H1 (cell line): ENCODE measurements around the gene CTRL. TPM values are rescaled to one million over a fixed set of nuclear protein-coding genes. Genes with fewer than 3 reads are reported as not detected.

Experiments used
- CTCF ChIA-PET: fragments of 300-600 bp; sonication (Branson Sonifier 250); formaldehyde crosslinking; loops from one replicate; lab custom pipeline; 2021; ENCODE audit not compliant: partially characterized antibody; lab: Charles Lee
- POLR2A ChIA-PET: fragments of 300-600 bp; sonication (Branson Sonifier 250); formaldehyde crosslinking; loops from one replicate; lab custom pipeline; 2021; ENCODE audit warnings: inconsistent platforms; ENCODE audit not compliant: partially characterized antibody; lab: Charles Lee
- DNase-seq, 2 experiments: peaks; one replicate each; pipeline versions ENCODE4 v3.0.0 to v3.0.0-alpha.2; 2010 to 2022; ENCODE audit warnings: low spot score in 2 of 2, low read depth in 1 of 2, mixed read lengths in 1 of 2
- FAIRE-seq: peaks from 2 replicates; lab custom pipeline; 2011; peaks lifted over from hg19 to GRCh38; lab: Jason Lieb, UNC
- H2AFZ ChIP-seq: 2 replicates; pipeline ENCODE4 v1.8.1; 2012; ENCODE audit warnings: low read length, inconsistent platforms
- H2AK5ac ChIP-seq: 2 replicates; pipeline ENCODE4 v1.6.1; 2013; ENCODE audit warnings: low read depth, low read length
- H2BK120ac ChIP-seq: replicated peaks from 2 replicates; pipeline ENCODE3; 2013; ENCODE audit warnings: low read depth, low read length, inconsistent platforms
- H2BK12ac ChIP-seq: 2 replicates; pipeline ENCODE4 v1.6.1; 2013; ENCODE audit warnings: low read depth, low read length
- H2BK15ac ChIP-seq: 2 replicates; pipeline ENCODE4 v1.6.1; 2013; ENCODE audit warnings: low read length
- H2BK20ac ChIP-seq: 2 replicates; pipeline ENCODE4 v1.6.1; 2013; ENCODE audit warnings: low read length
- H2BK5ac ChIP-seq: 2 replicates; pipeline ENCODE4 v1.6.1; 2013; ENCODE audit warnings: low read depth, low read length
- H3K14ac ChIP-seq: 2 replicates; pipeline ENCODE4 v1.6.1; 2013; ENCODE audit warnings: inconsistent platforms; ENCODE audit not compliant: insufficient read length
- H3K18ac ChIP-seq: 2 replicates; pipeline ENCODE4 v1.6.1; 2013; ENCODE audit warnings: low read length; ENCODE audit errors: extremely low read depth
- H3K23ac ChIP-seq: 2 replicates; pipeline ENCODE4 v1.6.1; 2013; ENCODE audit warnings: inconsistent platforms; ENCODE audit not compliant: insufficient read length
- H3K23me2 ChIP-seq: 2 replicates; pipeline ENCODE4 v1.6.1; 2013; ENCODE audit warnings: low read depth, low read length
- H3K27ac ChIP-seq: 2 replicates; pipeline ENCODE4 v1.6.1; 2011; ENCODE audit warnings: low read depth, low read length, inconsistent platforms
- H3K27me3 ChIP-seq, 4 experiments: replicated peaks in 1 of 4; 1 replicate in 1 of 4; 2 replicates in 3 of 4; pipeline versions ENCODE4 v1.6.1 to v1.8.1; 2011 to 2013; ENCODE audit warnings: low read length in 3 of 4, mild to moderate bottlenecking in 3 of 4, inconsistent platforms in 2 of 4, mixed read lengths in 2 of 4, moderate library complexity in 1 of 4; ENCODE audit not compliant: control insufficient read depth in 3 of 4, insufficient read depth in 3 of 4; ENCODE audit errors: extremely low read depth in 1 of 4
- H3K36me3 ChIP-seq, 4 experiments: 2 replicates each; pipeline versions ENCODE4 v1.6.1 to v1.8.1; 2011 to 2013; ENCODE audit warnings: mild to moderate bottlenecking in 4 of 4, low read length in 3 of 4, moderate library complexity in 2 of 4, control low read depth in 1 of 4, inconsistent platforms in 1 of 4; ENCODE audit not compliant: insufficient read depth in 4 of 4, control insufficient read depth in 2 of 4
- H3K4ac ChIP-seq: replicated peaks from 2 replicates; pipeline ENCODE3; 2013; ENCODE audit warnings: low read length, low read depth, mixed read lengths, inconsistent platforms; ENCODE audit not compliant: insufficient read length
- H3K4me1 ChIP-seq, 4 experiments: replicated peaks in 1 of 4; 1 replicate in 1 of 4; 2 replicates in 3 of 4; pipeline versions ENCODE4 v1.6.1 to v1.8.1; 2011 to 2013; ENCODE audit warnings: low read length in 3 of 4, inconsistent platforms in 2 of 4, mixed read lengths in 1 of 4; ENCODE audit not compliant: insufficient read depth in 4 of 4, control insufficient read depth in 3 of 4
- H3K4me2 ChIP-seq, 2 experiments: 2 replicates each; pipeline versions ENCODE4 v1.6.1 to v1.8.1; 2011 to 2013; ENCODE audit warnings: low read depth in 2 of 2, low read length in 2 of 2, control low read depth in 1 of 2, inconsistent platforms in 1 of 2, mild to moderate bottlenecking in 1 of 2; ENCODE audit not compliant: insufficient read depth in 1 of 2
- H3K4me3 ChIP-seq, 4 experiments: fragments of 200-600, 300-600 bp in 1 of 4; sonication (generic), shearing (Covaris generic), sonication (Bioruptor Twin) in 1 of 4; 2 replicates each; pipeline versions ENCODE4 v1.5.1 to v1.8.1; 2011 to 2016; ENCODE audit warnings: low read length in 4 of 4, low read depth in 3 of 4, control low read depth in 2 of 4, inconsistent platforms in 2 of 4, mild to moderate bottlenecking in 2 of 4, mixed read lengths in 1 of 4, moderate library complexity in 1 of 4; ENCODE audit not compliant: insufficient read depth in 2 of 4; ENCODE audit errors: extremely low read depth in 1 of 4
- H3K56ac ChIP-seq: replicated peaks from 2 replicates; pipeline ENCODE3; 2013; ENCODE audit warnings: low read depth, mild to moderate bottlenecking, mixed read lengths, low read length, inconsistent platforms; ENCODE audit not compliant: insufficient read length
- H3K79me1 ChIP-seq: 2 replicates; pipeline ENCODE4 v1.6.1; 2013; ENCODE audit warnings: low read depth, low read length, control low read depth
- H3K79me2 ChIP-seq, 2 experiments: 2 replicates each; pipeline versions ENCODE4 v1.6.1 to v1.8.1; 2012 to 2013; ENCODE audit warnings: low read length in 2 of 2, mild to moderate bottlenecking in 2 of 2, inconsistent platforms in 1 of 2; ENCODE audit not compliant: insufficient read depth in 2 of 2, control insufficient read depth in 1 of 2
- H3K9ac ChIP-seq, 4 experiments: replicated peaks in 1 of 4; 1 replicate in 1 of 4; 2 replicates in 3 of 4; pipeline versions ENCODE4 v1.6.1 to v1.8.1; 2011 to 2013; ENCODE audit warnings: low read depth in 3 of 4, low read length in 3 of 4, control low read depth in 2 of 4, mild to moderate bottlenecking in 2 of 4, moderate library complexity in 2 of 4, inconsistent platforms in 1 of 4; ENCODE audit errors: extremely low read depth in 1 of 4
- H3K9me3 ChIP-seq, 2 experiments: 2 replicates each; pipeline versions ENCODE4 v1.6.1 to v1.8.1; 2012 to 2013; ENCODE audit warnings: mild to moderate bottlenecking in 2 of 2, moderate library complexity in 2 of 2, control low read depth in 1 of 2, inconsistent platforms in 1 of 2, low read depth in 1 of 2, low read length in 1 of 2, mixed read lengths in 1 of 2; ENCODE audit not compliant: insufficient read depth in 2 of 2
- H4K20me1 ChIP-seq, 2 experiments: replicated peaks in 1 of 2; 2 replicates each; pipeline versions ENCODE3 to v1.8.1; 2011 to 2013; ENCODE audit warnings: inconsistent platforms in 2 of 2, low read length in 2 of 2, mild to moderate bottlenecking in 1 of 2; ENCODE audit not compliant: insufficient read depth in 2 of 2, control insufficient read depth in 1 of 2
- H4K5ac ChIP-seq: 2 replicates; pipeline ENCODE4 v1.6.1; 2013; ENCODE audit warnings: low read length, low read depth, mixed read lengths, inconsistent platforms; ENCODE audit not compliant: insufficient read length
- H4K8ac ChIP-seq: 2 replicates; pipeline ENCODE4 v1.8.0; 2013; ENCODE audit warnings: mild to moderate bottlenecking, moderate library complexity, low read length, inconsistent platforms; ENCODE audit not compliant: insufficient read depth; ENCODE audit errors: extremely low read depth
- H4K91ac ChIP-seq: replicated peaks from 2 replicates; pipeline ENCODE3; 2013; ENCODE audit warnings: low read length, mixed read lengths, inconsistent platforms; ENCODE audit not compliant: insufficient read length
- BCL11A ChIP-seq, 2 experiments: IDR thresholded peaks; one replicate each; pipeline ENCODE4 v1.6.1; 2011; ENCODE audit warnings: low read depth in 2 of 2, low read length in 2 of 2, mild to moderate bottlenecking in 2 of 2
- BRCA1 ChIP-seq: IDR thresholded peaks from 2 replicates; pipeline ENCODE4 v1.6.1; 2012; ENCODE audit warnings: low read depth, low read length, improper control_type of control experiment
- CTBP2 ChIP-seq: IDR thresholded peaks from 2 replicates; pipeline ENCODE4 v1.7.0; 2011; ENCODE audit warnings: borderline replicate concordance, mild to moderate bottlenecking, moderate library complexity, mixed read lengths, low read length; ENCODE audit not compliant: insufficient read depth, insufficient read length
- EGR1 ChIP-seq: IDR thresholded peaks from 2 replicates; pipeline ENCODE4 v1.6.1; 2011; ENCODE audit warnings: low read depth, low read length, borderline replicate concordance
- MAFK ChIP-seq: IDR thresholded peaks from 2 replicates; pipeline ENCODE4 v1.6.1; 2012; ENCODE audit warnings: low read depth, mild to moderate bottlenecking, improper control_type of control experiment, low read length
- RBBP5 ChIP-seq: IDR thresholded peaks from 2 replicates; pipeline ENCODE4 v1.7.1; 2012; ENCODE audit warnings: low read depth, mild to moderate bottlenecking, inconsistent platforms, low read length, moderate library complexity, borderline replicate concordance
- SIX5 ChIP-seq: IDR thresholded peaks from 2 replicates; pipeline ENCODE4 v1.6.1; 2011; ENCODE audit warnings: mild to moderate bottlenecking, low read depth, low read length
- SP1 ChIP-seq: IDR thresholded peaks from 2 replicates; pipeline ENCODE4 v1.6.1; 2011; ENCODE audit warnings: low read depth, low read length
- SUZ12 ChIP-seq: fragments of 200-600 bp; sonication (generic); IDR thresholded peaks from 2 replicates; pipeline ENCODE4 v1.6.1; 2012; ENCODE audit warnings: mild to moderate bottlenecking, inconsistent platforms, low read length, moderate library complexity, mixed read lengths
- TEAD4 ChIP-seq: IDR thresholded peaks from 2 replicates; pipeline ENCODE4 v1.6.1; 2012; ENCODE audit warnings: low read depth, low read length, inconsistent platforms, mixed read lengths
- YY1 ChIP-seq: IDR thresholded peaks from 2 replicates; pipeline ENCODE4 v1.6.1; 2011; ENCODE audit warnings: low read depth, mild to moderate bottlenecking, low read length
- WGBS, 2 experiments: shearing (Covaris generic) in 1 of 2; methylation state at CpG; one replicate each; pipeline versions ENCODE4 v1.1.6 to v1.1.7; 2013 to 2015; ENCODE audit warnings: low lambda C conversion rate in 2 of 2, mixed read lengths in 2 of 2, inconsistent platforms in 1 of 2, low coverage in 1 of 2, missing lambda C conversion rate in 1 of 2; ENCODE audit not compliant: insufficient replicate concordance in 2 of 2, insufficient coverage in 1 of 2, insufficient read length in 1 of 2; ENCODE audit errors: extremely low coverage in 1 of 2, missing lambda C conversion rate in 1 of 2; 5-methylcytosine and 5-hydroxymethylcytosine counted together
- polyA plus RNA-seq, 7 experiments: library from polyadenylated mRNA; depleted of rRNA in 3 of 7; stranded (reverse) in 5 of 7; unstranded in 2 of 7; fragments of >200 nt in 5 of 7; fragments of 200-250 nt in 2 of 7; gene quantifications; 1 replicate in 5 of 7; 2 replicates in 1 of 7; 4 replicates in 1 of 7; pipeline versions ENCODE4 v1.2.1 to v1.2.3, GENCODE V29; 2011 to 2013; ENCODE audit warnings: missing spikeins in 2 of 7, mixed read lengths in 2 of 7
- total RNA-seq: library from RNA; stranded (reverse); fragmentation: NEBNext Ultra II Directional; extraction: Animal tissue kit (Norgen Biotek cat#: 25700); gene quantifications from 2 replicates; pipeline ENCODE4 v1.2.1, GENCODE V29; 2021

The CTRL gene
- total and polyA plus RNA-seq, 2 of the 8 experiments (the other 6 are each of a cell fraction or from before 2014, with no cell fraction given) = 1.7 to 4.2 TPM

DNA sequence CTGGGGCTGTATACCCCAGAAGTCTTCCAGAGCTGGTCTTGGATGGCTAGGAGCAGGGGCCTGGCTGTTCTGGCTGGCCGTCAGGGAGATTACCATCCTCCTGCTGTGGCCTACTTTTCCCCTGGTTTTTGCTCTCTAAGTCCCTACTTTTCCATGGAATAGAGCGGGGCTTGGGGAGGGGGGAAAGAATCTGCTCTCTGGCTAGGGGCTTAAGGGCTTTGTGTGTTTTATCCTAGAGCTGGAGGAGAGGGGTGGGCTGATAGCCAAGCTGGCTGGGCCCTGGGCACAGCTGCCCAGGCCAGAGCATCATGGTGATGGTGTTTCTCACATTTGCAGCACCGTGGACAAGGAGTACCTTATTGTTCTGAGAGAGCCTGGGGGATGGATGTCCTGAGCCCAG is 43.3 kb downstream of the CTRL start:
- H3K27me3 ChIP-seq = no peaks in the 10 kb centered on the region
- no peak overlapping the region for H3K14ac ChIP-seq
- no peak overlapping the region for H2BK5ac ChIP-seq
- no peak overlapping the region for H3K23ac ChIP-seq
- no peaks in the 10 kb centered on the region for H3K79me1 ChIP-seq
- no peak overlapping the region for H2BK12ac ChIP-seq
- 93% methylated on average over 3 of the region's 3 CpGs; no CpG with 5 or more reads in 1 of the 2 experiments for WGBS, 2 experiments
- no peak overlapping the region for H2BK20ac ChIP-seq
- no peak overlapping the region for H4K5ac ChIP-seq
- H4K20me1 ChIP-seq = peaks cover 4 to 9% of the 10 kb centered on the region in 2 experiments
- H3K9ac ChIP-seq = no peak overlapping the region
- no peaks in the 10 kb centered on the region for H3K9me3 ChIP-seq
- no peak overlapping the region for H4K8ac ChIP-seq
- H3K79me2 ChIP-seq = peaks cover 0 to under 1% of the 10 kb centered on the region in 2 experiments; a peak in 1 of 4 replicates
- CTCF ChIA-PET = interaction anchor here (1.1 to 21.8 kb wide), 5 partner anchors 46 to 225 kb away, joined by 3 to 623 read pairs (median 7); partner anchors contain the start of genes CTRL, DDX28, DUS2 and LCAT
- H2AK5ac ChIP-seq = no peak overlapping the region
- no peak overlapping the region for H3K27ac ChIP-seq
- H3K18ac ChIP-seq = no peak overlapping the region
- FAIRE-seq (no peak), DNase-seq (no peak)
- peaks cover 5 to 15% (median 11%) of the 10 kb centered on the region in 4 experiments for H3K4me1 ChIP-seq
- H2AFZ ChIP-seq = no peak overlapping the region
- H4K91ac ChIP-seq = no peak overlapping the region
- no peak overlapping the region for H3K4me3 ChIP-seq
- peaks cover 0 to 2% (median under 1%) of the 10 kb centered on the region in 4 experiments; a peak in 3 of 8 replicates for H3K36me3 ChIP-seq
- no peak overlapping the region for H2BK120ac ChIP-seq
- H2BK15ac ChIP-seq = no peak overlapping the region
- no peak overlapping the region for H3K4me2 ChIP-seq
- H3K56ac ChIP-seq = no peak overlapping the region
- H3K23me2 ChIP-seq = peaks cover 2% of the 10 kb centered on the region; the same call in 1 of the 2 replicates
- POLR2A ChIA-PET = interaction anchor here (0.6 to 1.3 kb wide), 4 partner anchors 9 to 145 kb away, joined by 3 read pairs; no protein-coding TSS in a partner anchor
- H3K4ac ChIP-seq = no peak overlapping the region
- TF ChIP-seq CTBP2 (no peak), BCL11A (IDR thresholded peaks at IDR 0.05; ENCODE audit: low read depth in 2 of 2, low read length in 2 of 2) (no peak), YY1 (no peak), MAFK (no peak), BRCA1 (no peak), SP1 (no peak), SIX5 (no peak), TEAD4 (no peak), EGR1 (no peak), SUZ12 (no peak), RBBP5 (no peak)
